Stimulated activated CD4-positive, alpha-beta T cell treated with anti-CD3 and anti-CD28 coated beads, Interleukin-2, amount 100 ng/mL, for 48 hours (primary cell): Measurements from ENCODE around the gene SAPCD2.

Experiments
- DNase-seq, 2 donors: peaks; one replicate each; pipeline ENCODE4 v3.0.0-alpha.2; 2020

SAPCD2 gene

GRCh38 chr9:137028263-137029057 is 41.9 kb downstream of the SAPCD2 start:
- DNase-seq = peak; percentile 57 to 69

GRCh38 chr9:137027369-137028262 is 42.7 kb downstream of the SAPCD2 start, which contains the start of gene ABCA2:
ABCA2 (minus strand) TSS chr9:137028237; CDS start chr9:137028140, 97 bp downstream.
- no peak for DNase-seq

GRCh38 chr9:137026828-137027227 is 43.5 kb downstream of the SAPCD2 start:
- DNase-seq = no peak

- DNase-seq = no peak
Measured at GRCh38 chr9:137026384-137026783, 44.0 kb downstream of the SAPCD2 start.

GRCh38 chr9:137025517-137025966 is 44.8 kb downstream of the SAPCD2 start:
- DNase-seq = no peak

- DNase-seq = no peak
Measured at GRCh38 chr9:137023583-137023991, 46.8 kb downstream of the SAPCD2 start.

- no peak for DNase-seq
Measured at GRCh38 chr9:137023157-137023556, 47.2 kb downstream of the SAPCD2 start.

- no peak for DNase-seq
Measured at GRCh38 chr9:137022662-137023008, 47.7 kb downstream of the SAPCD2 start.

- peak; percentile 66 to 72 for DNase-seq
Measured at GRCh38 chr9:137021979-137022661, 48.2 kb downstream of the SAPCD2 start.

- DNase-seq = no peak
Measured at GRCh38 chr9:137021568-137021978, 48.8 kb downstream of the SAPCD2 start.

- DNase-seq = no peak
Measured at GRCh38 chr9:137020771-137021567, 49.4 kb downstream of the SAPCD2 start.

GRCh38 chr9:137019891-137020683 is 50.3 kb downstream of the SAPCD2 start:
- no peak for DNase-seq

- DNase-seq = no peak
Measured at GRCh38 chr9:137018761-137019559, 51.4 kb downstream of the SAPCD2 start.

- no peak for DNase-seq
Measured at GRCh38 chr9:137017791-137018497, 52.4 kb downstream of the SAPCD2 start.

GRCh38 chr9:137017071-137017470 is 53.3 kb downstream of the SAPCD2 start:
- no peak for DNase-seq

GRCh38 chr9:137016436-137016835 is 53.9 kb downstream of the SAPCD2 start:
- no peak for DNase-seq

- no peak for DNase-seq
Measured at GRCh38 chr9:137015976-137016375, 54.4 kb downstream of the SAPCD2 start.

GRCh38 chr9:137015540-137015930 is 54.8 kb downstream of the SAPCD2 start:
- DNase-seq = no peak

GRCh38 chr9:137014776-137015539 is 55.4 kb downstream of the SAPCD2 start:
- DNase-seq = no peak
